Chondrocyte (in vitro differentiated cells): Measurements from ENCODE around the gene S100A11. TPM values are rescaled to one million over a fixed set of nuclear protein-coding genes. Genes with fewer than 3 reads are reported as not detected.

Experiments
- DNase-seq: peaks from one replicate; pipeline ENCODE4 v3.0.0; 2021; ENCODE audit warnings: mixed read lengths, low spot score
- H3K27ac Mint-ChIP-seq: one replicate; pipeline ENCODE4 v1.8.0; 2021; ENCODE audit warnings: mild to moderate bottlenecking, moderate library complexity, mixed read lengths; ENCODE audit not compliant: unreplicated experiment
- H3K27me3 Mint-ChIP-seq: 2 replicates; pipeline ENCODE4 v1.8.0; 2021; ENCODE audit warnings: low read depth, mixed read lengths
- H3K36me3 Mint-ChIP-seq: 2 replicates; pipeline ENCODE4 v1.8.0; 2021; ENCODE audit warnings: low read depth, mixed read lengths
- H3K4me1 Mint-ChIP-seq: 2 replicates; pipeline ENCODE4 v1.8.0; 2021; ENCODE audit warnings: low read depth, mild to moderate bottlenecking, mixed read lengths
- H3K4me3 Mint-ChIP-seq: one replicate; pipeline ENCODE4 v1.8.0; 2021; ENCODE audit warnings: mild to moderate bottlenecking, moderate library complexity, mixed read lengths; ENCODE audit not compliant: unreplicated experiment
- H3K9me3 Mint-ChIP-seq: 2 replicates; pipeline ENCODE4 v1.8.0; 2021; ENCODE audit warnings: low read depth, mixed read lengths
- CTCF ChIP-seq: fragments of 200-600 bp; sonication (generic); IDR thresholded peaks from 2 replicates; pipeline ENCODE4 v1.5.0; 2021; ENCODE audit warnings: antibody characterized with exemption, mild to moderate bottlenecking, moderate library complexity
- total RNA-seq: library from RNA; stranded (reverse); gene quantifications from 3 replicates; pipeline ENCODE4 v1.2.1, GENCODE V29; 2021

Gene S100A11
- total RNA-seq, 1 donor from 2014 or later, result 741 TPM

- H3K27me3 Mint-ChIP-seq, result no peaks in the 10 kb centered on the region
- H3K27ac Mint-ChIP-seq, result peak overlapping the region; percentile 100
- H3K36me3 Mint-ChIP-seq, result no peaks in the 10 kb centered on the region
- DNase-seq, result no peak
- no peak for TF ChIP-seq CTCF
- H3K4me3 Mint-ChIP-seq, result peak overlapping the region; percentile 69
- no peaks in the 10 kb centered on the region for H3K9me3 Mint-ChIP-seq
- peaks cover 25% of the 10 kb centered on the region for H3K4me1 Mint-ChIP-seq
Measured at GRCh38 chr1:152047413-152047729, 10.6 kb upstream of the S100A11 start.

- no peak overlapping the region for H3K4me3 Mint-ChIP-seq
Measured at GRCh38 chr1:152044386-152044785, 7.6 kb upstream of the S100A11 start.

GRCh38 chr1:152043870-152044269, 7.1 kb upstream of the S100A11 start:
- H3K4me1 Mint-ChIP-seq, result peaks cover 21% of the 10 kb centered on the region
- no peak overlapping the region for H3K4me3 Mint-ChIP-seq
- no peak for DNase-seq
- H3K36me3 Mint-ChIP-seq, result no peaks in the 10 kb centered on the region
- no peak for TF ChIP-seq CTCF
- no peaks in the 10 kb centered on the region for H3K27me3 Mint-ChIP-seq
- no peaks in the 10 kb centered on the region for H3K9me3 Mint-ChIP-seq
- H3K27ac Mint-ChIP-seq, result no peak overlapping the region

More at GRCh38 chr1:152044386-152044785, 7.6 kb upstream of the S100A11 start:
- Mint-ChIP-seq H3K9me3 (no peaks in the 10 kb centered on the region), H3K27me3 (no peaks in the 10 kb centered on the region), H3K27ac (no peak overlapping the region), H3K36me3 (no peaks in the 10 kb centered on the region), H3K4me1 (peaks cover 21% of the 10 kb centered on the region)
- TF ChIP-seq CTCF, result no peak
- no peak for DNase-seq

- Mint-ChIP-seq H3K9me3 (no peaks in the 10 kb centered on the region), H3K36me3 (no peaks in the 10 kb centered on the region), H3K27ac (no peak overlapping the region), H3K27me3 (no peaks in the 10 kb centered on the region), H3K4me3 (no peak overlapping the region), H3K4me1 (peaks cover 8% of the 10 kb centered on the region)
- no peak for TF ChIP-seq CTCF
- DNase-seq, result no peak
Measured at GRCh38 chr1:152042030-152042429, 5.2 kb upstream of the S100A11 start.

GRCh38 chr1:152039886-152040285, 3.1 kb upstream of the S100A11 start:
- no peak for TF ChIP-seq CTCF
- H3K27me3 Mint-ChIP-seq, result no peaks in the 10 kb centered on the region
- no peak for DNase-seq
- H3K4me3 Mint-ChIP-seq, result no peak overlapping the region
- H3K36me3 Mint-ChIP-seq, result peaks cover 10% of the 10 kb centered on the region
- H3K4me1 Mint-ChIP-seq, result peaks cover 14% of the 10 kb centered on the region
- H3K27ac Mint-ChIP-seq, result no peak overlapping the region
- H3K9me3 Mint-ChIP-seq, result no peaks in the 10 kb centered on the region
